ENCODE results near the gene CATSPER4.

The CATSPER4 gene

DNA sequence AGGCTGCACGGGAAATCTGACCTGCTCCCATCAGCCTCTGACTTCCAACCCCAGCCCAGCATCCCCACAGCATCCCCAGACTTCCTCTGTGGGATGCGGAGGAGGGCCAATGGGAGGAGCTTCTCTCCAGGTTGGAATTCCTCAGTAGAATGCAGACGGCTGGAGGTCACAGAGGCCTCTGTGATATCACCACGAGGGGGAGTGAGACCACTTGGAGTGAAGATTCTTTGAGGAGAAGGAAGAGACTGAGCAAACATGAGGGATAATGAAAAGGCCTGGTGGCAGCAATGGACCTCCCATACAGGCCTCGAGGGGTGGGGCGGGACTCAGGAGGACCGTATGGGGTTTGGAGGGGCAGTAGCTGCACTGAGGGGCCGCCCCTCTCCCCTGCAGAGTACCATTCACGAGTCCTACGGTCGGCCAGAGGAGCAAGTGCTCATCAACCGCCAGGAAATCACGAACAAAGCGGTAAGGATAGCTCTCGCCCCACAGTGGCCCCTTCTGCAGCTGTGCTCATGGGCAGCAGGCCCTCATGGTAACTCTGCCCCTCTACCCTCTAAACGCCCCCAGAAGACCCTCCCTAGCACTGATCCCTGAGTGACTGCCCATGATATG lies at the start of gene CATSPER4:
CATSPER4 (plus strand) TSS at position 230 of the 615 bp plus-strand sequence; CDS start at position 256, 26 bp downstream.
- no peak for DNase-seq (ENCODE audit: low read depth)

DNA sequence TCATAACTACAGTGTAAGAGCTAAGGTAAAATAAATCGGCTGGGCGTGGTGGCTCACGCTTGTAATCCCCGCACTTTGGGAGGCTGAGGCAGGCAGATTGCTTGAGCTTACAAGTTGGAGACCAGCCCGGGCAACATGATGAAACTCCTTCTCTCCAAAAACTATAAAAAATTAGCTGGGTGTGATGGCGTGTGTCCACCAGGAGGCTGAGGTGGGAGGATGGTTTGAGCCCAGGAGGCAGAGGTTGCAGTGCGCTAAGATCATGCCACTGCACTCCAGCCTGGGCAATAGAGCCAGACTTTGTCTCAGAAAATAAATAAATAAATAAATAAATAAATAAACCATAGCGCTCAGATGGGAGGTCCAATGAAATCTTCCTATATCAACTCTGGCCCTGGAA lies 48.2 kb upstream of the CATSPER4 start:
- no peak for DNase-seq (ENCODE audit: low read depth)

DNA sequence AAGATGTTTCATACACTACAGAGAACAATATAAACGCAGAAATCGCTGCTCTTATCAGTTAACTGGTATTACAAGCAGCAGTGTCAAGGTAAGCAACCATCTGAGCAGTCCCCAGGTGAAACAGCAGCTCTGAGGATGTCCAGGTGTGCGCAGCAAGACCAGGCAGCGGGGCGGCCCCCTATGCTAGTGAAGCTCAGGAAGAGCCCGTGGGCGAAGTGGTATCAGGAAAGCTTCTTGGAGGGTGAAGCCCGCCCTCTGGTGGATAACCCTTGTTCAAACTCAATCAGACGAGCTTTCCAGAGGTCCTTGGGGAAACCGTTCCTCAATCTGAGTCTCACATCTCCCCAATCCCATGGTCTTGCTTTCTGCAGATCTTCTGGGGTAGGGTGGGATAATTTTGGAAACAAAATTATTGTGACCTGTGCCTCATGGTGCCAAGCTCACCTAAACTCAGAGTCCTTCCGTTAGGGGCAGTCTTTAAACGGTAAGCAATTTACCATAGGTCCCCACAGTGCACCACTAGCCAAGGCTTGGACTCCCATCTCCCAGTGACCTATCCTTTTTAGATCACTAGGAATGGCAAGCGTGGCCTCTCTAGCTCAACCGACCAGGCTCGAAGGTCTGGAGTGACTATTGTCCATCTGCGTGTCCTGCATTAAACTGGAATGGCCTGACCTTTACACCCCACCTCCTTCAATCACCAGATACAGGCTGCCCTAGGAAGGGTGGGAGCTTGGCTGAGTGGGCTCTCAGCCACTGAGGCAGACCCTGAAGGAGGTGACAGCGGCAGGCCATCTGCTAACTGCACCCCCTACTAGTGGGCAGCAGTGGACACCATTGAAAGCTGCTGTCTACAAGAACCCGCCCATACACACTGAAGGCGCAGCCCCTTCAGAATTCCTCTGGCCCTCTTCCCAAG lies 45.1 kb upstream of the CATSPER4 start:
- peak; percentile 72 for DNase-seq (ENCODE audit: low read depth)

DNA sequence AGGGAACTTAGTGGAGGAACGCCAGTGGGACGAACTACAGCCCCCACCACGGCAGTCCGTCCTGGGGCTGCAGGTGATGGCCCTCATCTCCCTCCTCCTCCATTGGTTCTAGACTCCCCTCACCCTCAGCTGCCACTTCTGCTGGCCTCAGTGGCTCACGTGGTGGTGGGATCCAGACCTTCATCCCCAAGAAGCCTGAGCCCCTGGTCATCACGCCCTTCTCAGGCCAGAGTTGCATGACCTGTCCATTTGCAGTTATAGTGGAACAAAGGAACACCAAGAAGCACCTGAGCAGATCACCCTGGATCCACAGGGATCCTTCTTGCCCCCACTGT lies 44.5 kb upstream of the CATSPER4 start:
- DNase-seq (ENCODE audit: low read depth): no peak

DNA sequence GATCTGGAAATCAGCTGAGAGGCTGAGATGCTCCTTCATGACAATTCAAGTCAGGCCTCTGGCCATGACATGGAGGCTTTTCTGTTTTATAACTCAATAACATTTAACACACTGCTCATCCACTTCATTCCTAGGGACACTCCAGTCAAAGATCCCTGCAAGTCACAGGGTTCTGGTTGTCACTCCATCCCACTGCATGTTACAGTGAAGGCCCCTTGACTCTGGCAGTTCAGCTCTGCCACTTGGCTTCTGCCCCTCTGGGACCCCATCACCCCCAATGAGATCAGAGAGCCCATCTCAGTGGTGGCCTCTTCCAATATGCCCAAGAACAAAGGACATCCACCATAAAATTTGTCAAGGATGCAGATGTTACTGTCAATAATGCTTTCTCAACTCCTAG lies 41.5 kb upstream of the CATSPER4 start:
- DNase-seq (ENCODE audit: low read depth): no peak

DNA sequence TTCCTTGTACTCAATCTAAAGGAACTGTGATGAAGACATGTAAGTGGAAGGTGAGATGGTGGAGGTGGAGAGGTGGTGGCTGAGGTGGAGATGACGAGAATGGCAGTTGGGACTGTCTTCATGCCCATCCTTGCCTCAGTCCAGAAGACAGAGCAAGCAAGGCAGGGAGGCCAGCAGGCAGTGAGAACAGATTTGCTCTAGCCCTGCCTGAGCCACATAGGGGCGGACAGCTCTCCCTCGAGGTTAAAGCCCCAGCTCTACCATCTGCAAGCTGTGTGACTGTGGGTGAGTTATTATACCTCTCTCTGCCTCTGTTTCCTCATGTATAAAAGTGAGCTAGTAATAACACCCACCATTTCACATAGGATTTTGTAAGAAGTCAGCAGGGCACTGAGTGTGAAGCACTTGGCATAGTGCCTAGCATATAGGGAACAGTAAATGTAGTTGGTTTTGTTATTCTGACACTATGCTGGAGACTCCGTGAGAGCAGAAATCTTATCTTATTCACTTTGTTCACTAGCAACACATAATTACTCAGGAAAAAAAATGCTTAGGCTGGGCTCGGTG lies 36.4 kb upstream of the CATSPER4 start:
- DNase-seq (ENCODE audit: low read depth): no peak

DNA sequence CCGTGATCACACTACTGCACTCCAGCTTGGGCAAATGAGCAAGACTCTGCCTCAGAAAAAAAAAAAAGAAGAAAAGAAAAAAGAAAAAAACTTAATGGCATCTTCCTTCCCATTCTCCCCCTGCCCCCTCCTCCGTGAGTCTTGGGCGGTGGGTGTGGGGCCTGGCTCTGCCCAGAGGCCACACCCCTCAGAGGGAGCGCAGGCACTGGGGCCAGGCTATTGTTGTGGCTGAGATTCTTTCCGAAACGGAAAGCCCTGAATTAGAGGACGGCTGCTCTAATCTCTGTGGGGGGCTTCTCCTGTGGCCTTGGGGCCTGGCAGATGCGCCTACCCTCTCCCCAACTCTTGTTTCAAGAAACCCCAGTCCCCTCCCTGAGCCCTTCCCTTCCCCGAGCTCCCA lies 35.7 kb upstream of the CATSPER4 start:
- DNase-seq (ENCODE audit: low read depth): no peak

DNA sequence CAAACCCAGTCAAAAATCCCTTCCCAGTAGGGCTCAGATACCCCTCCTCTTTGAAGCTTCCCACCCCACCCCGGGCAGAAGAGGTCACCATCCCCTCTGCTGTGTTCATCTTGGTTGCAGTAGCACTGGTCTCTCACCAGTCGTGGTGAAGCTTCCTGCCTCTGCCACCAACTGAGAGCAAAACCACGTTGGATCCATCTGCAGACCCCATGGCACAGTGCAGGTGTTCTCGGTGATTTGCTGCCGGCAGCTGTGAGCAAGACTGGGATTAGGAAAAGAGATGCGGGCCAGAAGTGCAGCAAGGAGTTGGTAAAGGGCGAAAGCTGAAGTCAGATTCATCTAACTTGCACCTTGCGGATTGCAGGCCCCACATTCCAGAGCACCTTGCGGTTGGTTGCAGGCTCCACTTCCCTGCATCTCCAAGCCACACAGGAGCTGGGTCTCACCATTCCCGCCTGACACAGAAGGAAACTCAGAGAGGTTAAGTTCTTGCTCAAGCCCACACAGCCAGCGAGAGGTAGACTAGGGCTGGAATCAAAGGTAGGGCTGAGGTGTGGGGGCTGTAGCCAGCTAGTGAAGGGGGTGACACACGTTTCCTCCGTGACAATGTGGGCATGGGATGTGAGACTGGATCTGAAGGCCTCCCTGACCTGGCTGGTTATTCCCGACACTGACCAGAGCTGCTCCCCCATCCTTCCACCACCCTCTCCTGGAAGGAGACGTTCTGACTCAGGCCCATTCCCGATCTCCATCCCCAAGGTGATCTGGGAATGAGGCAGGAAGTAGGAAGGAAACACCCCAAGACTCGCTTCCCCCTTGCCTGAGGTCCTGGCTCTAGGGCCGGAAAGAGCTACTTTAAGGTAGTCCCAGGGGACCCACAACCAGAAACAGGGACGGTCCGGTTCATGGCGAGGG lies 34.8 kb upstream of the CATSPER4 start:
- no peak for DNase-seq (ENCODE audit: low read depth)

DNA sequence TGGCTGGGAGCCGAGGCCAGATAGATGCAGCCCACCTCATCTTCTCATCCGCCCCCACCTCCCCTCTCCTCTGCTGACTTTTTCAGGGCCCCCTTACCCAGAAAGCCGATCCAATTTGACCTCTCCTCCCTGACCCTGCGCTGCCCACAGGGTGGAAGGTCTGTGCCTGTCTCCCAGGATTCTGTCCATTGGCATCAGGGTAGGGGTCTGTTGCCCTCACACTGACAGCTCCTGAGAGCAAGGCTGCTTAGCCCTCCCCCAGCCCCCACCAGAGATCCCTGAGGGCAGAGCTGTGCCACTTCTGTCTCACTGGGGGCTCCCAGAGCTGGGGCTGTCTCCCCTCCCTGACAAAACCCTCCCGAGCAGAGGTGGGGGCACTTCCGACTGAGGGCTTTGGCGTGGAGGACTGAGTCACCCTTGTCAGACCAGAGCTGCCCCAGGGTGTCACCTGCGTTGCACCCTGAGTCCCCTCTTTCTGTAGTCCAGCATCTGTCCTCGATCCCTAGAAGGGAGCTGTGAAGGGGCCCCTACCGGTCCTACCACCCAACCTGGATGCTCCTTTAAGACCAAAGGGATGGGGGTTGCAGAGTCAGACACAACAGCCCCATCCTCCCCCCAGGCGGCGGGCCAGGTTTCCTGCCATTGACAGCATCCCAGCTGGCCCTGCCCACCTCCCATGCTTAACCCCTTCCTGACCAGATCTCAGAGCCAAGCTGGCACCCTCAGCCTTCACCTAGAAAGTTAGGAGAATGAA lies 33.9 kb upstream of the CATSPER4 start:
- no peak for DNase-seq (ENCODE audit: low read depth)

DNA sequence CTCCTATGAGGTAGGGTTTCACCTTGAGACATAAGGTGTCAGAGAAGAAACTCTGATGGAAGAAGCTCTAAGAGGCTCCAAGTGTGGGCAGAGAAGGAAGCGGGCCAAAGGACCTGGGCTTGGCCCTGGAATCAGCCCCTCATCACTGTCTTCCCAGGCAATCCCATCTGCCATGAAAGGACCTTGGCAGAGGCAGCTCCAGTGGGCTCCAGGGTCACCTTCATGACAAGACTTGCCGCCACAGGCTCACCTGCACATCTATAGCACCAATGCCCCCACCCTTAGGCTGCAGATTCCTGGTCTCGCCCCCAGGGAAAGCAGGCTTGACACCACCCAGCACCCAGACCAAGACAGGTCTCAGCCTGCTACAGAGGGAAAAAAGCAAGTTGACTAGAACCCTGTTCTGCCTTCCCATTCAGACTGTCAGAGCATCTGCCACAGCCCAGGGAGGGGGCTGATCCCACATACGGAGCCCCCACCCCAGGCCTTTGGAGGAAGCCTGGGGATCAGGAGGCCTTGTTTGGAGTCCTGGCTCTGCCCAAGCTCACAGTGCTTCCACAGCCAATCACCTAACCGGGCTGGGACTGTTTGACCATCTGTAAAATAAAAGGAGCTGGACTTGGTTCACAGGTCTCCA lies 32.0 kb upstream of the CATSPER4 start:
- no peak for DNase-seq (ENCODE audit: low read depth)

DNA sequence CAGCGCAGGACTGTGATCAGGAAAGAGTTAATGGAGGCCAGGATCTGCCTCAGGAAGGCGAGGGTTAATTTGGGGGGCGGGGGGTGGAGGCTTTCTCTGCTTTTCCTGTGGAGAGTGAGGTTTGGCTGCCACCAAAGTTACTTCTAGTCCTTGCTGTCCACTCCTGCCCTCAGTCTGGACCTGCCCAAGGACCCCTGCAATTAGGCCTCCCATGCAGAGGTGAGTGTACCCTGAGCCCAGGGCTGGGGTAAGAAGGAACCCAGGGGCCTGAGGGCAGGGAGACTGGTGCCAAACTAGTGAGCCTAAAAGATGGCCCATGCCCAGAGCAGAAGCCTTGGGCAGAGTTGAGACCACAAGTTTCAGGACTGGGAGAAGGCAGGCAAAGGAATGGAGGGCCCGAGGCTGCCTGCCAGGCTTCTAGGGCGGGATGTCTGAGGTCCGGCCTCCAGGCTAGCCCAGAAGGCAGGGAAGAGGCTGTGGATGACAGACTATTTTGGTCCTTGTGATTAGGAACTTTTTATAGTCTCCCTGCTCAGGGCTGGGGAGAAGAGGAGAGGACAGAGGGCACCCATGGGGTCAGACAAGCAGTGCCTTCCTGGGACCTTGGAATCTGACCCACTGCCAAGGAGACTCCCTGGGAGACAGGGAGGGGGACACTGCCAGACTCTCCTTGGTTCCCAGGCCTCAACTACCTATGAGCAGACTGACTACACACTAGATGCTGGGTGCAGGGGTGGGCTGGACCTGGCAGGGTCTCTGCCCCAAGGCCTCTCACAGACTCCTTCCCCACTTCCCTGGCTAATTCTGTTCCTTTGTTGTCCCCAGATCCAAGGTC lies 31.3 kb upstream of the CATSPER4 start, which contains the start of gene FAM110D:
FAM110D (plus strand) TSS at position 172 of the 835 bp plus-strand sequence. CDS start 2,213 bp downstream, outside the sequence.
- DNase-seq (ENCODE audit: low read depth): no peak

DNA sequence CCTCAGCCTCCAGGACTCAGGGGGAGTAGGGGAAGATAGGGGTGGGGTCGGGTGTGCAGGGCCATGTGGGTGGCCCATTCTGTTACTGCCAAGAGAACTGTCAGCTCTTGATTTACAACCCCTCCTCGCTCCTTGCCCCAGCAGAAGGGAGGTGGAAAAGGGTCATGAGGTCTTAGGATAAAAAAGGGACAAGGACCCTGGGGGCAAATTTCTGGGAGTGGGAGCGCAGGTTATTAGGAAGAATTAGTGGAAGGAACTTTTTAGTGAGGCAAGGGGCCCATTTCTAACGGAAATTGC lies 30.7 kb upstream of the CATSPER4 start:
- no peak for DNase-seq (ENCODE audit: low read depth)

DNA sequence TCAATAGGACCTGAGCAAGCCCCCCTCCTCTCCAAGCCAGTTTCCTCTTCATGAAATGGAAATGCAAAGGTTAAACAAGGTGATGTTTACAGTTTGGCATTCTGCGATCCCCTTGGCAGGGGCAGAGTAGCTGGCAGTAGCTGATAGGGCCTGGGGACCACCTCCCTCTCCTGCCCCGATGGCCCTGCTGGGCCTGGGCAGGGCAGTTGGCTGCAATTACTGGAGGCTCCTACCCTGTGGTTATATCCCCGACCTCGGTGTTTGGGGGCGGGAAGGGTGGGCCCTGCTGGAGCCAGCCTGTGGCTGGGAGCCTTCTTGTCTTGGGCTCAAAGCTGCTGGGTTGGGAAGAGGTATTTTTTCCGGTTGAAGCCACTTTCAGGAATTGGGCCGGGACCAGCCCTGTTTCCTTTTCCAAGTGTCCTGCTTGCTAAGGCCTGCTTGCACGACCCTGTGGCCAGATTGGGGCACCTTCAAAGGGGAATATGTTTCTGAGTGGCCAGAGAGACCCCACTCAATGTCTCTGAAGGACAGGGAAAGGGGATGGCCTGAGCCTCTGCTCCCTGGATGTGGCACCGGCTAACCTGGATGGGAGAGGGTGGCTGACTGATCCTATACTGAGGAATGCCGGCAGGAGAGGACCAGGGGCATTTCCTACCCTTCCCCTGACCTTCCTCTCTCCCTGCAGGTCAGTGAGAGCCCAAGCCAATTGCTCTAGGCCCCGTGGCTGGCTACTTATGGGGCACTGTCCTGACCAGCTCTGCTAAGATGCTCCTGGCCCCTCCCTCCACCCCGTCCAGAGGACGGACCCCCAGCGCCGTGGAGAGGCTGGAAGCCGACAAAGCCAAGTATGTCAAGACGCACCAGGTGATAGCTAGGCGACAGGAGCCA lies 29.6 kb upstream of the CATSPER4 start:
- no peak for DNase-seq (ENCODE audit: low read depth)

DNA sequence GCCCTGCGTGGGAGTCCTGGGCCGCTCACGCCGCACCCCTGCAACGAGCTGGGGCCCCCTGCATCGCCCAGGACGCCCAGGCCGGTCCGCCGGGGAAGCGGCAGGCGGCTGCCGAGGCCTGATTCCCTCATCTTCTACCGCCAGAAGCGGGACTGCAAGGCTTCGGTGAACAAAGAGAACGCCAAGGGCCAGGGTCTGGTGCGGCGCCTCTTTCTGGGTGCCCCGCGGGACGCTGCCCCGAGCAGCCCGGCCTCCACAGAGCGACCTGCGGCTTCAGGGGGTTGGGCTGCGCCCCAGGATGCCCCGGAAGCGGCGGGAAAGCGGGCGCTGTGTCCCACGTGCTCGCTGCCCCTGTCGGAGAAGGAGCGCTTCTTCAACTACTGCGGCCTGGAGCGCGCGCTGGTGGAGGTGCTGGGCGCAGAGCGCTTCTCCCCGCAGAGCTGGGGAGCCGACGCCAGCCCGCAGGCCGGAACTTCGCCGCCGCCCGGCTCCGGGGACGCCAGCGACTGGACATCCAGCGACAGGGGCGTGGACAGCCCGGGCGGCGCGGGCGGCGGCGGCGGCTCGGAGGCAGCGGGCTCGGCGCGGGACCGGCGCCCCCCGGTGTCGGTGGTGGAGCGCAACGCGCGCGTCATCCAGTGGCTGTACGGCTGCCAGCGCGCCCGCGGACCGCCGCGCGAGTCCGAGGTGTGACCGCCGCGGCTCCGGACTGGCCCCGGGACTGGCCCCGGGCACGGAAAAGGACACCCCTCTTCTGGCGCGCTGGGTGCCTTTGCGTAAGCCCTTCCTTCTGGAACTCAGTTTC lies 28.8 kb upstream of the CATSPER4 start:
- DNase-seq (ENCODE audit: low read depth): peak; percentile 18

DNA sequence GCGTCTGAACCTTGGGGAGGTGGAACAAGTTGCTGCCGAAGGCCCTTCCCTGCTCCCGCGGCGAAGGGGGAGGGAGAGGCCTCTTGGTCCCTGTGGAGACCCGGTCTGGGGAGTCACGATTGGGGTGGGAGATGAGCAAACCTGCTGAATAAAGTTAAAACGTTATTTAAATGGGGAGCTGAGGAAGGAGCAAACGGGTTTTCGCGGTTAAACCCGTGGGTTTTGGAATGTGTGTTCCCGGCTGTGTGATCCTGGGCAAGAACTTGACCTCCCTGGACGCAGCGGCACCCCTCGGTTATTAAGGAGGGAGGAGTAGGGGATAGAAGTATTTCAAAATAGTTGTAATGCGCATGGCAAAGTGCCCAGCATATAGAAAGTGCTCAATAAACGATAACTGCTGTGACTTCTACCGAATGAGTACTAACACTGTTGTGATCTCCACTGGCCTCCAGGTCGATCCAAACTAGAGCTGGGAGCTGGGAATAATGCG lies 28.1 kb upstream of the CATSPER4 start:
- DNase-seq (ENCODE audit: low read depth): no peak

DNA sequence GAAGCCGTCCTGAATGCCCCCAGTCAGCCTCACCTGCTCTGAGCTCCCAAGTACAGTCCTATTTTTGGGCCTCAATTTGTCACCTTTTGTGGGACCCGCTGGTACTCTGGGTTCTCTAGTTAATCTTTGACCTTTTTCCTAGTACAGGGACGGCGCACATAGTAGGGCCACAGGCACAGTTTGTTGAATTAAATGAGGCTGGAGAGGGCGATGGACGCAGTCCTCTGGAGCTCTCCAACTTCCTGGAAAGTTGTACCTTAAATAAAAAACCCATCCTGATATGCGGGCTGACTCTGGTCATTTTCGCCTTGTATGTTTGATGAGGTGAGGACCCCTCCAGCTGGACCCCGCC lies 26.7 kb upstream of the CATSPER4 start:
- DNase-seq (ENCODE audit: low read depth): no peak

DNA sequence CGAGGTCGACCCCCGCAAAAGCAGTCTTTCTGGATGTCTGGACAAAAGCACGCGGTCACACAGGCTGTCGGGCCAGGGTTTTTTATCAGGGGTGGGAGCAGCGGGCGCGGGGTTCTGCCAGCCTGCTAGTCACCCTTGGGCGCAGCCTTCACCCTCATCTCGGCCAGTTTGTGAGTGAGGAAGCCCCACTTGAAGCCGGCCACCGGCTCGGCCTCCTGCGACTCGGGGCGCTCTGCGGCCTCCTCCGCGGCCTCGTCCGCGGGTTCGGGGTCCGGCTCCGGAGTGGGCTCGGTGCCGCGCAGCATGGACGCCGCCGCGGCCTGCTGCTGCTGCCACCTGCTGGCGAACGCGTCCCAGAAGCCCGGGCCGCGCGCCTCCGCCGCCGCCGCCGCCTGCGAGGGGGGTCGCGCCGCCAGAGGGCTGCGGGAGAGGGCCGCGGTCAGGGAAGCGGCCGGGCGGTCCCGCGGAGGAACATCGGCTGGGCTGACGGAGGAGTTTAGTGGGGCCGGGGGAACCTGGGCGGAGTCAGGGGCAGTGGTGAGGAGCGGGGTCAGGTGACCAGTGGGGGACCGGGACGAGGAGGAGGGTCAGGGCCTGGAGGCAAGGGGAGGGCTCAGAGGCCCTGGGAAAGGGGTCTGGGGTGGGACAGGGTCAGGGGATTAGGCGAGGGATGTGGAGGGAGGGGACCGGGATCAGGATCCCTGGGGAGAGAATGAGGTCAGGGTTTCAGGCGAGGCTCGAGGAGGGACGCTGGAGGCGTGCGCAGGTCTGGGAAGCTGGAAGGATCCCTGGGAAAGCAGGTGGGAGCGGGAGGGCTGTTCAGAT lies 26.2 kb upstream of the CATSPER4 start:
- DNase-seq (ENCODE audit: low read depth): peak; percentile 33
